ENCODE measurements around the gene ITGB2. TPM values are rescaled to one million over a fixed set of nuclear protein-coding genes. Genes with fewer than 3 reads are reported as not detected.
A peak's percentile ranks its signal among the peaks of the same experiment; 100 is the strongest.

Gene ITGB2
- total RNA-seq, 2 donors from 2014 or later: 13.1 to 27.1 TPM

- no peak for DNase-seq
- Histone ChIP-seq H3K36me3 (peaks cover 16% of the 10 kb centered on the region), H3K9ac (ENCODE audit: low read depth in 2 of 2, low read length in 2 of 2) (no peak overlapping the region), H3K27me3 (no peaks in the 10 kb centered on the region), H3K4me1 (peaks cover 11% of the 10 kb centered on the region), H3K9me3 (no peaks in the 10 kb centered on the region), H3K27ac (no peak overlapping the region), H3K4me3 (no peak overlapping the region)
- no peak for TF ChIP-seq CTCF (IDR thresholded peaks at IDR 0.05)
- intact Hi-C loops (cut with DNase I): no loop called here
Measured at GRCh38 chr21:44854664-44855446, 65.8 kb downstream of the ITGB2 start.

- H3K9ac ChIP-seq (ENCODE audit: low read depth in 2 of 2, low read length in 2 of 2): no peak overlapping the region
- no peak overlapping the region for H3K4me3 ChIP-seq
- H3K27me3 ChIP-seq: no peaks in the 10 kb centered on the region
- intact Hi-C loops (cut with DNase I): no loop called here
- no peaks in the 10 kb centered on the region for H3K9me3 ChIP-seq
- DNase-seq: no peak
- peaks cover 16% of the 10 kb centered on the region for H3K36me3 ChIP-seq
- H3K4me1 ChIP-seq: peaks cover 12% of the 10 kb centered on the region
- no peak for TF ChIP-seq CTCF (IDR thresholded peaks at IDR 0.05)
- H3K27ac ChIP-seq: no peak overlapping the region
Measured at GRCh38 chr21:44854391-44854663, 66.4 kb downstream of the ITGB2 start.

- no peak for TF ChIP-seq CTCF (IDR thresholded peaks at IDR 0.05)
- intact Hi-C loops (cut with DNase I): no loop called here
- Histone ChIP-seq H3K9me3 (no peaks in the 10 kb centered on the region), H3K4me1 (peaks cover 17% of the 10 kb centered on the region), H3K27me3 (no peaks in the 10 kb centered on the region), H3K27ac (no peak overlapping the region), H3K36me3 (peaks cover 16% of the 10 kb centered on the region), H3K4me3 (no peak overlapping the region), H3K9ac (ENCODE audit: low read depth in 2 of 2, low read length in 2 of 2) (peak overlapping the region in 1 of 2 donors; percentile 5)
- peak; percentile 63 for DNase-seq
Measured at GRCh38 chr21:44853601-44854390, 66.9 kb downstream of the ITGB2 start.

GRCh38 chr21:44850905-44851657 lies 69.6 kb downstream of the ITGB2 start:
- H3K27ac ChIP-seq: no peak overlapping the region

More at GRCh38 chr21:44850905-44851657, 69.6 kb downstream of the ITGB2 start:
- no peak for TF ChIP-seq CTCF (IDR thresholded peaks at IDR 0.05)
- peaks cover 36% of the 10 kb centered on the region for H3K4me1 ChIP-seq
- no peaks in the 10 kb centered on the region for H3K9me3 ChIP-seq
- H3K27me3 ChIP-seq: no peaks in the 10 kb centered on the region
- H3K9ac ChIP-seq (ENCODE audit: low read depth in 2 of 2, low read length in 2 of 2): no peak overlapping the region
- peaks cover 16% of the 10 kb centered on the region for H3K36me3 ChIP-seq
- no peak for DNase-seq
- intact Hi-C loops (cut with DNase I): no loop called here
- no peak overlapping the region for H3K4me3 ChIP-seq
